ENCODE results near the gene SCN2B. TPM values are rescaled to one million over a fixed set of nuclear protein-coding genes. Genes with fewer than 3 reads are reported as not detected.

Gene SCN2B
- total RNA-seq, 4 donors from 2014 or later: 0.42 to 1.2 (median 0.67) TPM

DNA sequence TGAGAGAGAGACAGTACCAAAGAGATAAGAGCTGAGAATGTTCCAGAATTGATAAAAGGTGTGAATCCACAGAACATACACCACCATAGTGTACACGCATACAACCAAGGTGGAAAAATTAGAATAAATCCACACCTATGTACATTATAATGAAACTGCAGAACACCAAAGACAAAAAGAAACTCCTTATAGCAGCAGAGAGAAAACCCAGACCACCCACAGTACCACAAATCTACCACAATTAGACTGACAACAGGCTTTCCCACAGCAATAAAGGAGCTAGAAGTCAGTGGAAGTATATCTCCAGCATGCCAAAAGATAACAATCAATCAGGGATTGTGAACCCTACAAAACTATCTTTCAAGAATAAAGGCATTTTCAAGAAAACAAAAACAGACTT is 55.6 kb downstream of the SCN2B start:
- H3K27me3 ChIP-seq: peaks cover 0 to 5% (median 0%) of the 10 kb centered on the region in 4 donors
- WGBS: 92% methylated on average over 1 of the region's 1 CpG
- intact Hi-C loops (cut with DNase I): no loop called here

DNA sequence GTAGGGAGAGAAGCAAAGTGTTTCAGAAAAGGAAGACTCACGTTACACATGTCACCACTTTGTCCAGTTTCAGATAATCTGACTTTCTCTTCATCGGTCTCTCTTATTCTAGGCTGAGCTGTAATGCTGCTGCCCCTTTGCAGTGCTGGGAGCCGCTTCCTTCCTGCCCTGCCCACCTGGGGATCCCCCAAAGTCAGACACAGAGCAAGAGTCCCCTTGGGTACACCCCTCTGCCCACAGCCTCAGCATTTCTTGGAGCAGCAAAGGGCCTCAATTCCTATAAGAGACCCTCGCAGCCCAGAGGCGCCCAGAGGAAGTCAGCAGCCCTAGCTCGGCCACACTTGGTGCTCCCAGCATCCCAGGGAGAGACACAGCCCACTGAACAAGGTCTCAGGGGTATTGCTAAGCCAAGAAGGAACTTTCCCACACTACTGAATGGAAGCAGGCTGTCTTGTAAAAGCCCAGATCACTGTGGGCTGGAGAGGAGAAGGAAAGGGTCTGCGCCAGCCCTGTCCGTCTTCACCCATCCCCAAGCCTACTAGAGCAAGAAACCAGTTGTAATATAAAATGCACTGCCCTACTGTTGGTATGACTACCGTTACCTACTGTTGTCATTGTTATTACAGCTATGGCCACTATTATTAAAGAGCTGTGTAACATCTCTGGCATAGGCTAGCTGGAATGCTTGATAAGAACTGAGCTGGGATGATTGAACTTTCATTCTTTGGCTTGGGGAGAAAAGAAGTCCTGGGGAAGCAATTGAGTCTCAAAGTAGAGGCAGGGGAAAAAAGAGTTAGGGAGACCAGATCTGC is 58.4 kb downstream of the SCN2B start:
- no peak for DNase-seq (ENCODE audit: extremely low spot score)
- 83% methylated on average over 9 of the region's 9 CpGs for WGBS
- no peak overlapping the region for H3K4me3 ChIP-seq
- H3K27me3 ChIP-seq: peaks cover 0 to 5% (median 0%) of the 10 kb centered on the region in 4 donors
- TF ChIP-seq POLR2A (IDR thresholded peaks at IDR 0.05; ENCODE audit: low read depth): no peak
- TF ChIP-seq, protein P1, sequence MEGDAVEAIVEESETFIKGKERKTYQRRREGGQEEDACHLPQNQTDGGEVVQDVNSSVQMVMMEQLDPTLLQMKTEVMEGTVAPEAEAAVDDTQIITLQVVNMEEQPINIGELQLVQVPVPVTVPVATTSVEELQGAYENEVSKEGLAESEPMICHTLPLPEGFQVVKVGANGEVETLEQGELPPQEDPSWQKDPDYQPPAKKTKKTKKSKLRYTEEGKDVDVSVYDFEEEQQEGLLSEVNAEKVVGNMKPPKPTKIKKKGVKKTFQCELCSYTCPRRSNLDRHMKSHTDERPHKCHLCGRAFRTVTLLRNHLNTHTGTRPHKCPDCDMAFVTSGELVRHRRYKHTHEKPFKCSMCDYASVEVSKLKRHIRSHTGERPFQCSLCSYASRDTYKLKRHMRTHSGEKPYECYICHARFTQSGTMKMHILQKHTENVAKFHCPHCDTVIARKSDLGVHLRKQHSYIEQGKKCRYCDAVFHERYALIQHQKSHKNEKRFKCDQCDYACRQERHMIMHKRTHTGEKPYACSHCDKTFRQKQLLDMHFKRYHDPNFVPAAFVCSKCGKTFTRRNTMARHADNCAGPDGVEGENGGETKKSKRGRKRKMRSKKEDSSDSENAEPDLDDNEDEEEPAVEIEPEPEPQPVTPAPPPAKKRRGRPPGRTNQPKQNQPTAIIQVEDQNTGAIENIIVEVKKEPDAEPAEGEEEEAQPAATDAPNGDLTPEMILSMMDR (IDR thresholded peaks at IDR 0.05): no peak
- TF ChIP-seq EP300 (IDR thresholded peaks at IDR 0.05): no peak
- no peak for TF ChIP-seq POLR2AphosphoS5 (IDR thresholded peaks at IDR 0.05)
- intact Hi-C loops (cut with DNase I): no loop called here
- peaks cover 0 to 4% (median 0%) of the 10 kb centered on the region in 4 donors for H3K4me1 ChIP-seq
- H3K36me3 ChIP-seq: no peaks in the 10 kb centered on the region
- H3K27ac ChIP-seq (replicated peaks in 1 of 4): no peak overlapping the region
- H3K9me3 ChIP-seq: no peaks in the 10 kb centered on the region

More for the DNA sequence above, 55.6 kb downstream of the SCN2B start:
- Histone ChIP-seq H3K4me3 (no peak overlapping the region), H3K9me3 (no peaks in the 10 kb centered on the region), H3K36me3 (no peaks in the 10 kb centered on the region), H3K27ac (replicated peaks in 1 of 4) (no peak overlapping the region), H3K4me1 (peaks cover 0 to 4% (median 0%) of the 10 kb centered on the region in 4 donors)
- DNase-seq (ENCODE audit: extremely low spot score): no peak
- TF ChIP-seq POLR2A (IDR thresholded peaks at IDR 0.05; ENCODE audit: low read depth): no peak
- no peak for TF ChIP-seq POLR2AphosphoS5 (IDR thresholded peaks at IDR 0.05)
- TF ChIP-seq, protein P1 (IDR thresholded peaks at IDR 0.05): no peak
- no peak for TF ChIP-seq EP300 (IDR thresholded peaks at IDR 0.05)

DNA sequence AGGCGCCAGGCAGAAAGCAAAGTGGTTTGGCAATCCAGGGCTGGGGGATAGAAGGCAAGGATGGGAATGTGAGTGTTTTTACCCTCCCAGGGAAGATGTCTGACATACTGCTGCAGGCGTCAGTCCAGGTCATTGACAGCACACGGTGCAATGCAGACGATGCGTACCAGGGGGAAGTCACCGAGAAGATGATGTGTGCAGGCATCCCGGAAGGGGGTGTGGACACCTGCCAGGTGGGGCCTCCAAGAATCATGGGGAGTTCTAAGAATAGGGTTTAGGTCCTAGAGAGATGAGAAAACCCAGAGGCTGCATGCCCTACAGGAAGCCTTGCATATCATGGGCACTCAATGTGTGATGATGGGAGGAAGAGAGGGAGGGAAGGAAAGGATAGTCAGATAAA is 61.4 kb downstream of the SCN2B start:
- peaks cover 0 to 4% (median 2%) of the 10 kb centered on the region in 4 donors for H3K4me1 ChIP-seq
- peaks cover 0 to 11% (median 0%) of the 10 kb centered on the region in 4 donors for H3K27me3 ChIP-seq
- intact Hi-C loops (cut with DNase I): no loop called here
- no peaks in the 10 kb centered on the region for H3K36me3 ChIP-seq
- DNase-seq (ENCODE audit: extremely low spot score): no peak
- no peak overlapping the region for H3K27ac ChIP-seq (replicated peaks in 1 of 4)
- no peak overlapping the region for H3K4me3 ChIP-seq
- 91% methylated on average over 7 of the region's 7 CpGs for WGBS
- H3K9me3 ChIP-seq: no peaks in the 10 kb centered on the region
- TF ChIP-seq EP300 (IDR thresholded peaks at IDR 0.05): no peak
- TF ChIP-seq POLR2AphosphoS5 (IDR thresholded peaks at IDR 0.05): no peak
- no peak for TF ChIP-seq POLR2A (IDR thresholded peaks at IDR 0.05; ENCODE audit: low read depth)
- TF ChIP-seq, protein P1 (IDR thresholded peaks at IDR 0.05): no peak

DNA sequence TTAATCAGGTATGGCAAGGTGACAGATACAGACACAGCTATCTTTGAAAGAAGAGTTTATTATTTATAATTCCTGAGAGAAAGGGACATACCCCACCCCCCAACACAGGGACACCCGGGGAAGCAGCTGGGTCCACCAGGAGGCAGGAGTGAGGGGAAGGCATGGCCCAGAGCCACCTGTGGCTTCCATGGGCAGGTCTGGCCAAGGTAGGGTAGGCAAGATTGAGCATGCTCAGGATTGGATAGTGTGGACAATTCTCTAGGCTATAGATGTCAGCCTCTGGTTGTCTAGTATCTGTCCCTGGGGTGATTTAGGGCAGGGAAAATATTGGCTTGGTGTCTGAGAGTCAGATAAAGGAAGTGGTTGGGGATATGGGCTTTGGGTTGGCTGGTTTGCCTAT is 62.2 kb downstream of the SCN2B start:
- intact Hi-C loops (cut with DNase I): no loop called here
- DNase-seq (ENCODE audit: extremely low spot score): no peak
- Histone ChIP-seq H3K36me3 (no peaks in the 10 kb centered on the region), H3K4me1 (peaks cover 0 to 10% (median 4%) of the 10 kb centered on the region in 4 donors), H3K9me3 (no peaks in the 10 kb centered on the region), H3K4me3 (no peak overlapping the region), H3K27ac (replicated peaks in 1 of 4) (no peak overlapping the region), H3K27me3 (peaks cover 0 to 11% (median 0%) of the 10 kb centered on the region in 4 donors)
- 83% methylated on average over 1 of the region's 1 CpG for WGBS
- TF ChIP-seq, protein P1 (IDR thresholded peaks at IDR 0.05): no peak
- TF ChIP-seq POLR2AphosphoS5 (IDR thresholded peaks at IDR 0.05): no peak
- no peak for TF ChIP-seq POLR2A (IDR thresholded peaks at IDR 0.05; ENCODE audit: low read depth)
- no peak for TF ChIP-seq EP300 (IDR thresholded peaks at IDR 0.05)
